Epithelial cell of prostate (primary cell): Measurements from ENCODE around the gene OR56A3.
"Not testable (repeated sequence)": the region's sequence is repeated elsewhere in the genome, so short reads cannot be mapped to it uniquely, and the experiment has no call there.

ENCODE experiments used
- DNase-seq: peaks from one replicate; pipeline ENCODE4 v3.0.0-alpha.2; 2011; ENCODE audit warnings: low read depth, low spot score
- H3K27ac ChIP-seq: fragments of 450-650 bp; 2 replicates; pipeline ENCODE4 v1.5.1; 2017; ENCODE audit warnings: mild to moderate bottlenecking

OR56A3 gene, protein sequence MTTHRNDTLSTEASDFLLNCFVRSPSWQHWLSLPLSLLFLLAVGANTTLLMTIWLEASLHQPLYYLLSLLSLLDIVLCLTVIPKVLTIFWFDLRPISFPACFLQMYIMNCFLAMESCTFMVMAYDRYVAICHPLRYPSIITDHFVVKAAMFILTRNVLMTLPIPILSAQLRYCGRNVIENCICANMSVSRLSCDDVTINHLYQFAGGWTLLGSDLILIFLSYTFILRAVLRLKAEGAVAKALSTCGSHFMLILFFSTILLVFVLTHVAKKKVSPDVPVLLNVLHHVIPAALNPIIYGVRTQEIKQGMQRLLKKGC

DNA sequence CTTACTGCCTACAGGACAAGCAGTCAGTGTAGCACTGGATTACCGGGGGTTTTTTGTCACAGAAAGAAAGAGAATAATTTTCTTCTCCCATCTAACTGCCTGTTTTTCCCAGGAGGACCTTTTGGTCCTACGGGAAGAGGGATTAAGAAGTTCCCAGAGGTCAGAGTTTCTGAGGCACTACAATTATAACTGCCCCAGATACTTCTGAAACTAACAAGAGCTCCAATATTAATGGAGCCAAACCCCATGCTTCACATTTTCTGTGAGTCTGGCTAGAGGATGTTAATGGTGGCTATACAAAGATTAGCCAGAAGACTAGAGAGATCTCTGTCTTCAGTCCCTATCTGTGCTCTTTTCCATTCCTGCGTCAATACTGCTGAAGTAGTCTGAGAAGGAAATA is at the start of gene OR56A3:
TSS of gene OR56A3 (plus strand) at position 301 of the 400 bp plus-strand sequence. CDS start 5,096 bp downstream, outside the sequence.
- DNase-seq = no peak

GRCh38 chr11:5892908-5893307 is 49.1 kb upstream of the OR56A3 start, which contains the start of gene OR52E5:
Gene OR52E5 (plus strand): TSS chr11:5893208. CDS start chr11:5900777, 7,569 bp downstream.
- H3K27ac ChIP-seq = no peak within 1 kb of the TSS
- no peak for DNase-seq

More for the DNA sequence above, at the start of gene OR56A3:
- no peak within 1 kb of the TSS for H3K27ac ChIP-seq

GRCh38 chr11:5899534-5899933 is 42.5 kb upstream of the OR56A3 start:
- DNase-seq = no peak
- no peak overlapping the region for H3K27ac ChIP-seq

GRCh38 chr11:5910540-5910939 is 31.5 kb upstream of the OR56A3 start:
- no peak for DNase-seq
- H3K27ac ChIP-seq = no peak overlapping the region

GRCh38 chr11:5922749-5923426 is 19.2 kb upstream of the OR56A3 start:
- peak; percentile 73 for DNase-seq
- peak overlapping the region; percentile 26 for H3K27ac ChIP-seq

GRCh38 chr11:5923427-5923776 is 18.6 kb upstream of the OR56A3 start:
- H3K27ac ChIP-seq = peak overlapping the region; percentile 26
- no peak for DNase-seq

DNA sequence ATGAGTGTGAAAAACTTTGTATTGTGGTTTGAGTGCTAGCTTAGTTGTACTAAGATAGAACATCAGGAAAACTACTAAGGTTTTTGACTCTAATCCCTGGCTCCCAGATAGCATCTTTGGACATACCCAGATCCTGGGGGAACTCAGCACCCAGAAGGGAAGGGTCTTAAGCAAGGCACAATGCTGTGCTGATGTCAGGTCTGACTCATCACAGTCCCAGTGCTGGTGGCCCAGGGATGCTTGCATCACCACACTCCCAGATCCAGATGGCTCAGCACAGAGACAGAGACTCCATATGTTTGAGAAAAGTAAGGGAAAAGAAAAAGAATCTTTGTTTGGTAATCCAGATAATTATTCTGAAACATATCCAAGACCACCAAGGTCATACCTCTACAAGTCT is 18.3 kb upstream of the OR56A3 start:
- no peak for DNase-seq
- peak overlapping the region; percentile 26 for H3K27ac ChIP-seq

GRCh38 chr11:5928271-5928670 is 13.8 kb upstream of the OR56A3 start:
- no peak overlapping the region for H3K27ac ChIP-seq
- DNase-seq = no peak

- no peak overlapping the region for H3K27ac ChIP-seq
- no peak for DNase-seq
Observed at GRCh38 chr11:5928811-5929210, 13.2 kb upstream of the OR56A3 start.

DNA sequence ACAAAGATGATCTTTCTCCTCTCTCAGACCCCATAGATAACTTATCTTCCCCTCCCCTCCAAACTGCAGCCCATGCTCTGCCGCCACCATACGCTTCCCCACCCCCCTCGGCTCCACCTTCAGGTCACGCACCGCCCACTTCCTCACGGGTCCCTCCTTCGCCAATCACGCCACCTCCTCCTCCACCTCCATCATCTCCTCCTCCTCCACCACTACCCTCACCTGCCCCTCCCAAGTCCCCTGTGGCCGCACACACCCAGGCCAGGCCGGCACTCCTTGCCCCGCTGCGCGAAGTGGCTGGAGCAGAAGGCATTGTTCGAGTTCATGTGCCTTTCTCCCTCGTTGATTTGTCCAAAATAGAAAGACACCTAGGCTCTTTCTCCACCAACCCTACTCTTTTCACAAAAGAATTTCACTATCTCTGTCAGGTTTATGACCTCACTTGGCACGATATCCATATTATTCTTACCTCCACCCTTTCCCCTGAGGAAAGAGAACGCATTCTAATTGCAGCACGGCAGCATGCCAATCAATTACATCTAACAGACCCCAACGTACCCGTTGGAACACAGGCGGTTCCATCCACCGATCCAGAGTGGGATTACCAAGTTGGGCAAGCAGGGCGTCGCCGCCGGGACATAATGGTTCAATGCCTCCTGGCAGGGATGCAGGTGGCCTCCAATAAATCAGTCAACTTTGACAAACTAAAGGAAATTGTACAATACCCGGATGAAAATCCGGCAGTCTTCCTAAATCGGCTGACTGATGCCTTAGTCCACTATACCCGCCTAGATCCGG is 12.3 kb upstream of the OR56A3 start:
- H3K27ac ChIP-seq = no peak overlapping the region
- DNase-seq = no peak

DNA sequence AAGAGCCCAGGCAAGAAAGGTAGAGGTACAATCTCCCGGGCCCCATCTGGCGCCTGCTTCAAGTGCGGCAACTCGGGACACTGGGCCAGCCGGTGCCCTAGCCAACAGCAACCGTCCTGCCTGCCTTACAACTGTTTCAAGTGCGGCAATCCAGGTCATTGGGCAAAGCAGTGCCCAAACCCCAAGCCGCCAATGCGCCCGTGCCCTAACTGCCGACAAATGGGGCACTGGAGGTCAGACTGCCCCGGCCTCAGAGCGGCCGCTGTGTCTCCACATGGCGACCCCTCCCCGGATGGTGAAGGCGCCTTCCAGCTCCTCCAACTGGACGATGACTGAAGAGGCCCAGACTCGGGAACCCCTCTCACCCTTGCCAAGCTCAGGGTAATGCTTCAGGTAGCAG is 11.4 kb upstream of the OR56A3 start:
- no peak for DNase-seq
- H3K27ac ChIP-seq = no peak overlapping the region

DNA sequence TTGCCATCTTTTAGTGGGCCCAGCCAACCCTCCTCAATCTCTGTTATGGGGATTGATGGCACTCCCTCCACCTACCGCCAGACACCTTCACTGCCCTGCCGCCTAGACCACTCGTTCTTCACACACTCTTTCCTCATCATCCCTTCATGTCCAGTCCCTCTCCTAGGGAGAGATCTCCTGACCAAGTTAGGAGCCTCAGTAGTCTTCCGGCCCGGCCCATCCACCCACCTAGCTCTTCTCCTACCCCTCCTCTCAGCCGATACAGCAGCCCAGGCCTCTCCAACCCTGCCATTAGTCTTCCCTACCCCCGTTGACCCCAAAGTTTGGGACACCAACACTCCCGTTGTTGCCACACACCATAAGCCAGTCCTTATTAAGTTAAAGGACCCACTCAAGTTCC is 11.0 kb upstream of the OR56A3 start:
- no peak overlapping the region for H3K27ac ChIP-seq
- no peak for DNase-seq

DNA sequence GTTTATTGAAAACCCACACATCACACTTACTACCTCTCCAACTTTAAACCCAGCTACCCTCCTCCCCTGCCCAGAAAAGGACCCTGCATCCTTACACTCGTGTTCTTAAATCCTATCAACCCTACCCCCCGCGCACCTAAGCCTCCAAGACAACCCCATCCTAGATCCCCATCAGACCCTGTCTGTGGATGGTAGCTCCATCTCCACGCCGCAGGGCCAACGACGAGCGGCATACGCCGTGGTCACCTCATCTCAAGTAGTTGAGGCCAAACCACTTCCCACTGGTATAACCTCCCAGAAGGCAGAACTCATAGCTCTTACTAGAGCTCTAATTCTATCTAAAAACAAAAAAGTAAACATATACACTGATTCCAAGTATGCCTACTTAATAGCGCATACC is 9.4 kb upstream of the OR56A3 start:
- no peak for DNase-seq
- H3K27ac ChIP-seq = no peak overlapping the region

DNA sequence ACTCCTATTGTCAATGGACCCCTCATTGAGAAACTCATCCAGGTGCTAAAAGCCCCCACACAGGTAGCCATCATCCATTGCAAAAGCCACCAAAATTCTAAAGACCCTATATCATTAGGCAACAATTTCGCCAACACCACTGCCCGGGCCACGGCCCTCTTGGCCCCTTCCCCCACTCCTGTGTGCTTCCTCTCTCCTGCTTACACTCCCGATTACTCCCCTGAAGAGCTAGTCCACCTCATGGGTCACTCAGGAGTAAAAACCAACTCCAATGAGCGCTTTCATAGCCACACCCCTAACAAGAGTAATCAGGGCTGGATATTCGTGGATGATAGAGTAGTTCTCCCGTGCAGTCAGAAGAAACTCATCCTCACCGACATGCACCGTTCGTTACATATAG is 8.9 kb upstream of the OR56A3 start:
- no peak for DNase-seq
- no peak overlapping the region for H3K27ac ChIP-seq

GRCh38 chr11:5937868-5938602 is 4.0 kb upstream of the OR56A3 start:
- no peak overlapping the region for H3K27ac ChIP-seq
- DNase-seq = no peak

DNA sequence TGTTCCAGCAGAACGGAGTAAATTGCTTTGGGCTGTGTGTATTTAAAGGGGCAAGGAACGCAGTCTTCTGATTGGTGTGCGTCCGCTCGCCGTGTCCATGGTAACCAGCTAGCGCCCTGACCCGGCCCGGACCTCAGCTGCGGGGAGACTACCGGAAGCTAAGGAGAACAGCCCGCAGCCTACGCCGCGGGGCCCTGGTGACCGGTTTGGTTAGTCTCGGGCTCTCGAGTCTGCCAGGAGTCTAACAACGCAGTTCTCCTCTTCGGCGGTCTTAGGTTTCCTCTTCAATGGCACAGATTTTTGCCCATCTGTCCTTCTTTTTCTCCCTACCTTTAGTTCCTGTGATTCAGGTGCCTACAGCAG is 3.5 kb upstream of the OR56A3 start:
- DNase-seq = no peak
- H3K27ac ChIP-seq = no peak overlapping the region

DNA sequence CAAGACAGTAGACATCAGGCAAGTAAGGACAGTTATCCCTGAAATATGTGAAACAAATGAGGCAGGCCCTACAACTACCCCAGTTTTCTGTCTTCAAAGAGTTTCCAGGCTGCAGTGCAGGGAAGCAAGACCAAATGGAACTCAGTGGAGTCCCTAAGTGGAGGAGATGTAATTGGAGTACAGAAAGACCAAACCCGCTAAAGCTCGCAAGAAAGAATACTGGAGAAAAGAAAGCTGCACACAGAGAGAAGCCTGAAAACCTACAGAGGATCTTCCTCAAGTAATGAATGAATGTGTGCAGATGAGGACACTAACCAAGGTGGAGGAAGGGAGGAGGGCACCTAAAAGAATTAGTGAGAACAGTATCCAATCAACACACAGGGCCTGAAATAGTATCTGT is 1.3 kb upstream of the OR56A3 start:
- no peak overlapping the region for H3K27ac ChIP-seq
- DNase-seq = no peak

- DNase-seq = no peak
- H3K27ac ChIP-seq = no peak overlapping the region
Observed at GRCh38 chr11:5955586-5955985, 13.5 kb downstream of the OR56A3 start.

DNA sequence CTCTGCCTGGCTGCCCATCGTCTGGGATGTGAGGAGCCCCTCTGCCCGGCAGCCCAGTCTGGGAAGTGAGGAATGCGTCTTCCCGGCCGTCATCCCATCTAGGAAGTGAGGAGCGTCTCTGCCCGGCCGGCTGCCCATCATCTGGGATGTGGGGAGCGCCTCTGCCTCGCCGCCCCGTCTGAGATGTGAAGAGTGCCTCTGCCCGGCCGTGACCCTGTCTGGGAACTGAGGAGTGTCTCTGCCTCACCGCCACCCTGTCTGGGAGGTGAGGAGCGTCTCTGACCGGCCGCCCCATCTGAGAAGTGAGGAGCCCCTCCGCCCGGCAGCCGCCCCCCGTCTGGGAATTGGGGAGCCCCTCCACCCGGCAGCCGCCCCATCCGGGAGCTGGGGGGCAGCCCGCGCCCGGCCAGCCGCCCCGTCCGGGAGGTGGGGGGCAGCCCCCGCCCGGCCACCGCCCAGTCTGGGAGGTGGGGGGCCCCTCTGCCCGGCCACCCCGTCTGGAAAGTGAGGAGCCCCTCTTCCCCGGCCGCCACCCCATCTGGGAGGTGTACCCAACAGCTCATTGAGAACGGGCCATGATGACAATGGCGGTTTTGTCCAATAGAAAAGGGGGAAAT is 18.8 kb downstream of the OR56A3 start:
- not testable (repeated sequence) for DNase-seq, H3K27ac ChIP-seq

DNA sequence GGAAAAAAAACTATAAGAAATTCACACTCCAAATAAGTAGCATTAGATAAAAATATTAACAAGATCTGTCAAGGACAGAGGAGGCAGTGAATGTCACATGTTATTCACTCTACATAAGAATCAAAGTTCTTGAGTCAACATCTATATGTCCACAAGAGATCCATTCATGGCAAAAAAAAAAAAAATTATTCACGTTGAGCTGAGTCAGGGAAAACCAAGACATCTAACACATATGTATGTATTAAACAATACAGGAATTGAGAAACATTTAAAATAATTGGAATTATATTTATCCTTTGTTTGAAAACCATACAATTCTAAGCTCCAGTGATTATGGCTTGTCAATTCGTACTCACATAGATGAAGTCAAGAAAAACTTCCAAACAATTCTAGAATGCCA is 24.9 kb downstream of the OR56A3 start:
- no peak overlapping the region for H3K27ac ChIP-seq
- no peak for DNase-seq
